ENCODE measurements around the gene A1BG.

The A1BG gene

DNA sequence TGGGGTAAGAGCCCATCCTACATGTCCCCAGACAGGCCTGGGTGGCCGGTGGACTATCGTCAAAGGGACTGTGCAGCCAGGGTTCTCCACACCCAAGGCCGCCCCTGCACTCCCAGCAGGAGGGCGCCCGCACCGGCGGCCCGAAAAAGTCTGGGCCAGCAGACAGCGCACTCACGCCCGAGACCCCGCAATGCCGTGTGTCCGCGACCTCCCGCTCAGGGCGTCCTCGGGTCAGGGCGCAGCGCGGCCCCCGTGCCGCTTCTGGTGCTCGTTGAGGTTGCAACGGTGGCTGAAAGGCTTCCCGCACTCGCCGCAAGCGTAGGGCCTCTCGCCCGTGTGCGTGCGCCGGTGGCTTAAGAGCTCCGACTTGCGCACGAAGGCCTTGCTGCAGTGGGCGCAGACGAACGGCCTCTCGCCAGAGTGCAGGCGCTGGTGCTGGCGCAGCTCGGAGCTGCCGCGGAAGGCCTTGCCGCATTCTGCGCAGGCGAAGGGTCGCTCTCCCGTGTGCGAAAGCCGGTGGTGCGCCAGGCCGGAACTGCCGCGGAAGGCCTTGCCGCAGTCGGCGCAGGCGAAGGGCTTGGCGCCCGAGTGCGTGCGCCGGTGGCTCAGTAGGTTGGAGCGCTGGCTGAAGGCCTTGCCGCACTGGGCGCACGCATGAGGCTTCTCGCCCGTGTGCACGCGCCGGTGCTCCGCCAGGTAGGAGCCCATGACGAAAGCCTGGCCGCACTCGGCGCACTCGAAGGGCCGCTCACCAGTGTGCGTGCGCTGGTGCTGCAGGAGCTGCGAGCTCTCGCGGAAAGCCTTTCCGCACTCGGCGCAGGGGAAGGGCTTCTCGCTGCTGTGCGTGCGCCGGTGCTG, 2.8 kb upstream of the A1BG start:
- CTCF ChIA-PET: no interaction called here
- TF ChIP-seq BHLHE40 (IDR thresholded peaks at IDR 0.05; ENCODE audit: borderline replicate concordance) (no peak), ELF4 (IDR thresholded peaks at IDR 0.05) (no peak), FOXA1 (IDR thresholded peaks at IDR 0.05) (no peak), NFRKB (IDR thresholded peaks at IDR 0.05) (no peak), ZNF384 (IDR thresholded peaks at IDR 0.05) (no peak), SP1 (IDR thresholded peaks at IDR 0.05) (no peak), ARNT (IDR thresholded peaks at IDR 0.05) (no peak), TARDBP (IDR thresholded peaks at IDR 0.05) (no peak)
- TF ChIP-seq, protein P1, sequence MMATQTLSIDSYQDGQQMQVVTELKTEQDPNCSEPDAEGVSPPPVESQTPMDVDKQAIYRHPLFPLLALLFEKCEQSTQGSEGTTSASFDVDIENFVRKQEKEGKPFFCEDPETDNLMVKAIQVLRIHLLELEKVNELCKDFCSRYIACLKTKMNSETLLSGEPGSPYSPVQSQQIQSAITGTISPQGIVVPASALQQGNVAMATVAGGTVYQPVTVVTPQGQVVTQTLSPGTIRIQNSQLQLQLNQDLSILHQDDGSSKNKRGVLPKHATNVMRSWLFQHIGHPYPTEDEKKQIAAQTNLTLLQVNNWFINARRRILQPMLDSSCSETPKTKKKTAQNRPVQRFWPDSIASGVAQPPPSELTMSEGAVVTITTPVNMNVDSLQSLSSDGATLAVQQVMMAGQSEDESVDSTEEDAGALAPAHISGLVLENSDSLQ (IDR thresholded peaks at IDR 0.05): no peak
- POLR2A ChIA-PET: interaction anchor here (0.6 kb wide), 1 partner anchor 128 kb away, joined by 3 read pairs; the partner anchor contains the start of gene ZNF544
- DNase-seq (ENCODE audit: extremely low spot score): no peak

DNA sequence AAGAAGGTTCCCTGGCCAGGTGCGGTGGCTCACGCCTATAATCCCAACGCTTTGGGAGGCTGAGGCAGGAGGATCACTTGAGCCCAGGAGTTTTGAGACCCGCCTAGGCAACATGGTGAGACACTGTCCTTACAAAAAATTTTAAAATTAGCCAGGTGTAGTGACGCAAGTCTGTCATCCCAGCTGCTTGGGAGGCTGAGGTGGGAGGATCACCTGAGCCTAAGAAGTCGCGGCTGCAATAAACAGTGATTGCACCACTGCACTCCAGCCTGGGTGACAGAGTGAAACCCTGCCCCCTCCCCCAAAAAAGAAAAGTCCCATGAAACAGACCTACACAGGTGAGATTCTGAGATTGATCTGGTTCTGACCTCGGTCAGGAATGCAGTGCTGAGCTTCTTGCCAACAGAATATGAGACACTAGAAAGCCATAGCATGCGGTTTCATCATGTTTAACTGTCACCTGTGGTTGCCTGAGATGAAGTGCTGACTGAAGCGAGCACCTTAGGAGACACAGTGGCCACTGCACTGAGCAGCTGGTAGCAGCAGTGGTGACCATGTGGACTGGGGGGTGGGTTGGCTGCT, 2.0 kb upstream of the A1BG start:
- no peak for DNase-seq (ENCODE audit: extremely low spot score)
- TF ChIP-seq L3MBTL2 (conservative IDR thresholded peaks at IDR 0.05) (no peak), FOXA1 (IDR thresholded peaks at IDR 0.05) (no peak), NFRKB (IDR thresholded peaks at IDR 0.05) (no peak), FOXK2 (IDR thresholded peaks at IDR 0.05) (no peak), ARNT (IDR thresholded peaks at IDR 0.05) (no peak), FOXM1 (IDR thresholded peaks at IDR 0.05; ENCODE audit: borderline replicate concordance) (no peak), SUZ12 (IDR thresholded peaks at IDR 0.05) (no peak), LEF1 (IDR thresholded peaks at IDR 0.05; ENCODE audit: borderline replicate concordance) (no peak), ELF4 (IDR thresholded peaks at IDR 0.05) (no peak), SP1 (IDR thresholded peaks at IDR 0.05) (no peak), ZNF384 (IDR thresholded peaks at IDR 0.05) (no peak), BHLHE40 (IDR thresholded peaks at IDR 0.05; ENCODE audit: borderline replicate concordance) (no peak), TARDBP (IDR thresholded peaks at IDR 0.05) (no peak), HDGF (IDR thresholded peaks at IDR 0.05; ENCODE audit: borderline replicate concordance) (no peak)
- TF ChIP-seq, protein P1 (IDR thresholded peaks at IDR 0.05): no peak
- ChIA-PET POLR2A (interaction anchor here (1.3 kb wide), 1 partner anchor 53 kb away, joined by 5 read pairs; the partner anchor contains the start of gene ZNF584), CTCF (no interaction called here)

DNA sequence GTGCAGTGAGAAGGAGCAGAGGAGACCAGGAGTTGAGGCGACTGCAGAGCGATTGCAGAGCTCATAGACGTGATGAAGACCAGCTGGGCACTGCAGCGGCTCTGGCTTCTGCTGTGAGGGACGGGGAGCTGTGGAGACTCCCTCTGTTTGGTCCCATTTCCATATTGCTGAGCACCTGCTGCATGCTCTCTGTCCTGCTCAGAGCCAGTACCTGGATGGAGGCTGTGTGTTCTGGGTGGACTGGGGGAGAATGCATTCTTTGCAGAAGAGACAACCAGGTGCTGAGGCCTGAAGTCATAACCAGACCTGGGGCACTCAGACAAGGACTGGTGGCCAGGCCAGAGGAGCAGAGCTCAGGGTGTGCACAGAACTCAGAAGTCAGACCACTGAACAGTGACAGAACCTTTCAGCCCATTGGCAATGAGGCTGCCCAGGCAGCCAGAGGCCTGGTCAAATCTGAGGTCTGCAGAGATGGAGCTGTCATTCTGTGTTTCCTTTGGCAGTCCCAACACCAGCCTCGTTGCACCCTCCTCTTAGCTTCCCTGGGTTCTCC, 1.3 kb upstream of the A1BG start:
- CTCF ChIA-PET: no interaction called here
- no peak for DNase-seq (ENCODE audit: extremely low spot score)
- POLR2A ChIA-PET: interaction anchor here (1.2 to 1.3 kb wide), 2 partner anchors 8 to 54 kb away, joined by 4 to 5 read pairs; partner anchors contain the start of genes ZNF497 and ZNF584
- no peak for TF ChIP-seq FOXK2 (IDR thresholded peaks at IDR 0.05)
- TF ChIP-seq HDGF (IDR thresholded peaks at IDR 0.05; ENCODE audit: borderline replicate concordance): no peak
- TF ChIP-seq, protein P1 (IDR thresholded peaks at IDR 0.05): no peak
- no peak for TF ChIP-seq NFRKB (IDR thresholded peaks at IDR 0.05)
- TF ChIP-seq SUZ12 (IDR thresholded peaks at IDR 0.05): no peak
- TF ChIP-seq ARNT (IDR thresholded peaks at IDR 0.05): no peak
- no peak for TF ChIP-seq FOXM1 (IDR thresholded peaks at IDR 0.05; ENCODE audit: borderline replicate concordance)
- TF ChIP-seq ZNF384 (IDR thresholded peaks at IDR 0.05): no peak
- no peak for TF ChIP-seq BHLHE40 (IDR thresholded peaks at IDR 0.05; ENCODE audit: borderline replicate concordance)
- no peak for TF ChIP-seq SP1 (IDR thresholded peaks at IDR 0.05)
- no peak for TF ChIP-seq FOXA1 (IDR thresholded peaks at IDR 0.05)
- no peak for TF ChIP-seq CTBP1 (IDR thresholded peaks at IDR 0.05; ENCODE audit: borderline replicate concordance)
- TF ChIP-seq LEF1 (IDR thresholded peaks at IDR 0.05; ENCODE audit: borderline replicate concordance): no peak
- no peak for TF ChIP-seq L3MBTL2 (conservative IDR thresholded peaks at IDR 0.05)
- TF ChIP-seq ELF4 (IDR thresholded peaks at IDR 0.05): no peak
- no peak for TF ChIP-seq TARDBP (IDR thresholded peaks at IDR 0.05)

DNA sequence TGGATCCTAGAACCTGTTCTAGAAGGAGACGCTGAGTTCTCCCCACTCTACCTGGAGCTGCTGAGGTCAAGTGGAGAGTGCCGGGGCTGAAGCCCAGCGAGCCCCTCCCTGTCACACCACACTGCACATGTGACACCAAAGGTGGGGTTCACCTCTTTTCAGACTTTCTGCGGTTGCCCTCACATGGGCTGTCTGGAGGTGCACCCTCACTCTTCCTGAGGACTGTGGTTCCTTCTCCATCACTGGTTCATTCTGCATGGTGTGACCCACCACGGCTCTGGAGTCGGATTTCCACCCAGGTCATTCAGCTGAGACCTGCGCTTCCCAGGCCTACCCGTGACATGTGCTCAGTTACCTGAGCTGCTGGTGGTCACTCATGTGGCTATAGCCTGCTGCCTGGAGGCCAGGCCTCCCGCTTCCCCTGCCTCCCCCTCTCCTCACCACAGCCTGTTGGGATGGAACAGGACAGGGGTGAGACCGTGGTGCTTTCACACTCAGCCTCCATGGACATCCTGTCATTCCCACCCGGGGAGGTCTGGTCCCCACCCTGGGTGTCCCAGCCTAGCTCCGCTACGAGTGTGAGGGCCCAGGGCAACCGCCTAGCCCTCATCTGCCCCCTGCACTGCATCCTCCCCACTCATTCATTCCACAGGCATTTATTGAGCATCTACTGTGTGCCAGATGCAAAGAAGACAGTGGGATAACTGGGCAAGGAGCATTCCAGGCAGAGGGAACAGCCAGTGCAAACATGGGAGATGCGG, 605 bp upstream of the A1BG start:
- ChIA-PET CTCF (no interaction called here), POLR2A (interaction anchor here (1.2 to 1.3 kb wide), 2 partner anchors 9 to 55 kb away, joined by 4 to 5 read pairs; partner anchors contain the start of genes ZNF497 and ZNF584)
- TF ChIP-seq FOXK2 (IDR thresholded peaks at IDR 0.05): no peak
- TF ChIP-seq SP1 (IDR thresholded peaks at IDR 0.05): no peak
- no peak for TF ChIP-seq NFRKB (IDR thresholded peaks at IDR 0.05)
- no peak for TF ChIP-seq LEF1 (IDR thresholded peaks at IDR 0.05; ENCODE audit: borderline replicate concordance)
- no peak for TF ChIP-seq FOXA1 (IDR thresholded peaks at IDR 0.05)
- TF ChIP-seq SUZ12 (IDR thresholded peaks at IDR 0.05): no peak
- no peak for TF ChIP-seq TARDBP (IDR thresholded peaks at IDR 0.05)
- TF ChIP-seq HDGF (IDR thresholded peaks at IDR 0.05; ENCODE audit: borderline replicate concordance): no peak
- TF ChIP-seq ELF4 (IDR thresholded peaks at IDR 0.05): no peak
- TF ChIP-seq L3MBTL2 (conservative IDR thresholded peaks at IDR 0.05): no peak
- no peak for DNase-seq (ENCODE audit: extremely low spot score)
